ENCODE measurements around the gene THBS2.
"Not testable (repeated sequence)": the region's sequence is repeated elsewhere in the genome, so short reads cannot be mapped to it uniquely, and the experiment has no call there.

THBS2 gene

DNA sequence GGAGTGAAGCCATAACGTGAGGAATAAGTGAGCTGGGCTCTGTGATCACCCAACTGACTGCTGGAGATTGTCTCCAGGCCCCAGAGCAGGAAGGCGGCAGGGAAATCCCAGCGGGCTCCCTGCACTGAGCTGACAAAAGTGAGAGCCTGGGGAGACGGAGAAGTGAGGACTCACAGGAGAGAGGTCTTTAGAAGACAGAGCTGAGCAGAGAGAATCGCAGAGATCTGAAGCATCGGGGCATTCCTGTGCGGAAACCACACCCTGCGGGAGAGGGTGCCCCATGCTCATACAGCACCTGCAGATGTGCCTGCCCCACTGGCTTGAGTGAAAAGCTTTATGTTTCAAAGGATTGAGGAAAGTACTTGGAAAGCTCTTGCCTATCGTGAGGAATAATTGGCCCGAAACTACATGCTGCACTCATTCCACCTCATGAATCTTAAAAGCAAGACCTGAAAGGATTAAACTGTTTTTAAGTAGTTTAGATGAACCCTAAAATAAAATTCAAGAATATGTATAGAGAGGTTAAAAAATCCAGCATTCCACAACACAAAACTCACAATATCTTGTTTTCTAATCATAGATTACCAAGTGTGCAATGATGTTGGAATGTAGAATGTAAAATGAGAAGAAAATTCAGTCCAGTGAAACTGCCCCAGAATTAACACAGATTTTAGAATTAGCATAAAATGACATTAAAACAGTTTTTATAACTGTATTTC is 17.7 kb upstream of the THBS2 start:
- no peak for DNase-seq

DNA sequence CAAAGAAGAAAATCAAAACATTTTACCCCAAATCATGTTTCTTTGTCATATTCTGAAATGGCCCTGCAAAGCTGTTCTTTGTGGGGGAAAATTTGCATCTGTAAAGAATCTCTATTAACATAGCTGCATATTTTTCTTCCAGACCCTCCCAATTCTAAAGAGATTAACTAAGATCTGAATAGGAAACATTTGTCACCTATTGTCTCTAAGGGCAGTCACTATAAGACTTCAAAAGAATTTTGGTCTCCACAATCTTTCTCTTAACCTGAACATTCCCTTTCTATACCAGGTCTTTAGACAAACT is 16.4 kb upstream of the THBS2 start:
- not testable (repeated sequence) for DNase-seq

DNA sequence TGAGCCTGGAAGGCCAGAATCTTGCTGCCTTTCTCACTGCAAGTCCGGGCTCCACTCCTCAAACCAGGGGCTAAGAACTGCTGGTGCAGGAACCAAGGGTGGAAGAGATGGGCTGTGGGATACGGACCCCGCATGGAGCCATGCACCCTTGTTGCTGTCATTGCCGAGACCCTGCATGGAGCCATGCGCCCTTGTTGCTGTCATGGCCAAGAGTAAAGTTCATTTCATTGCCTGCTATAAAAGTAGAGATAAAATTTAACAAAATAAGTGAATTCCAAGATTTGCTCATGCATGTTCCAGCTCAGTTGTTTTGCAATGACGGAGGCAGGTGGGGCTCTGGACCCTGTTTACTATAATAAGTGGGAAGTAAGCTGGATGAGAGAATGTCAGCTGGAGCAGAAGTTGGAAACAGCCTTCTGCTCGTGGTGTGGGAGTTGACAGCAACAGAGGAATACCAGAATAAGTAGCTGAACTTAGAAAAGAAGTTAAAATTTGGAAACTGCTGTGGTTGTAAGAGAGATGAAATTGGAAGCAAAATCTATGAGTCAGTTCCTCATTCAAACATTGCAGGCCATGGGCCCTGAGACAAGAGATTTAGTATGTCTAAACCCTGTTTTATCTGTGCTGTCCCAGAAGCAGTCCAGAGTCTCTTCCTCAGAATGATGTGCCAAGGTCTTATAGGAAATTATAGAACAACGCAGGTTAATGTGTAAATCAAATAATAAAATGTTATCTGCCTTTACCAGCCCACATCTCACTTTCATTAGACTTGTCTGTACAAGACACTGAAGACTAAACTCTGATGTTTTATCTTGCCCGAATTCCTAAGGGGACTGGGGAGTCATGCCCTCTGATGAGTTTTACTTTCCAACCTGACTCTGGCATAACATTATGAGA is 15.8 kb upstream of the THBS2 start:
- DNase-seq, result no peak

DNA sequence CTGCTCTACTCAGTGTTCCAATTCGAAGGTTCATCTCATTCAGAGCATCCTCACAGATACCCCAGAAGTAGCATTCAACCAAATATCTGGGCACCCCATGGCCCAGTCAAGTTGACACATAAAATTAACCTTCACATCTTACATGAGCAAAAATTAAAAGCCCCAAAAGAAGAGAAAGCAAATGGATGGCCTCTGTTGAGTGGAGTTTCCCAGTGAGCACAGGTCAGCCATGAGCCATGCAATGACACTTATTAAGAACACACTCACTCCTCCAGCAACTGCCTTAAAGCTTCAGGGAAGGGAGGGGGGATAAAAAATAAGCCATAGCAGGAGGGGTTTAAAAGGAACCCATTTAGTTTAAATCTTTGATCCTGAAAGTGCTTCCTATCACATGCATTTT is 14.6 kb upstream of the THBS2 start:
- no peak for DNase-seq

DNA sequence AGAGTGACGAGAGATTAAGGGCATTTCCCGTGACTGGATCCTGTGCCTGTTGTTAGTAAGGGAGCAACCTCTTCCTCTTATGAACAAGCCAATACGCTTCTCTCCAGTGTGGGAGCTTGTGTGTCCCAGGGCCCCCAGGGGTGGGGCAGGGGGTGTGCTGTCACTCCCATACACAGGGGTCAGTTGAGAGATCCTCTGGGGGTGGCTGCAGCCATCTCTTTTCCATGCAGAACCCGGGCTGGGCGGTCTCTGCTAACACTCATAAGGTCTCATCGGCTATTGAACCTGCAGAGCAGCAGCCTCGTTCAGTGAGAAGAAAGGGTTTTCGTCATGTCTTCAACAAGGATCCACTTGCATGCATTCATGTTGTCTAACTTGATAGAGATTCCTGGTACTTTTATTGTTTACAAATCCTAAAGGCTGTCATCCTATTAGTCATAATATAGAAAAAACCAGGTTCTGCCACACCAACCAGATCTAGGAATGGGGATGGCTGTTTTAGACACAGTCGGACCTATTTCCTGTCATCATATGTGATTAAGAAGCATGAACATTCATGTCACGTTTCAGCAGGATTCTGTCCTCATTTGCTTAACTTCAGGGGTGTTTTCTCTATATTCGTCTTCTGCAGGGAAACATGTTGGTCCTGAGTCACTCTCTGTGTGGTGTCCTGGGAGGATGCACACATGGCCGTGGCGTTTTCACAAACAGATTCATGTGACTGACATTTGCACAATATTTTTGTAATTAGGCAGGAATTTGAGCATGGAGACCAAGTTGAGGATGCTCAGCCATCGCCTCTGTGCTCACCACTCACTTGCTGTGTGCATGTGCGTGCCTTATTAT is 13.3 kb upstream of the THBS2 start:
- no peak for DNase-seq

DNA sequence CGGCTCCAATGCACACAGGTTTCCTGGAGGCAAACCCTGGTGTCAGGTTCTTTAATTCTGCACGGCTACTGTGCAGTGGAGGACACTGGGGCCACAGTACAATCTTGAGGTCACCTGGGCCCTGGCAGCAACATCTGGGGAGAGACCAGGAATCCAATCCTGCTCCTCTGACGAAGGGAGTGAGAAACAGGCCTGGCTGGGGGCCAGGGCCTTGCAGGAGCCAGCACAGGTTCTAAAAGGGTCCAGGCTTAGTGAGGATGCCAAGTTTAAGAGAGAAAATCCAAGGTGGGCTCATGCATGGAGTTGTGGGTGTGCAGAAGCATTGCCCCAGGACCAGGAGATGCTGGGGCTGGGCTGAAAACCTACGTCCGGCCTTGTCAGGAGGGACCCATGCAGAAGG is 12.6 kb upstream of the THBS2 start:
- no peak for DNase-seq

DNA sequence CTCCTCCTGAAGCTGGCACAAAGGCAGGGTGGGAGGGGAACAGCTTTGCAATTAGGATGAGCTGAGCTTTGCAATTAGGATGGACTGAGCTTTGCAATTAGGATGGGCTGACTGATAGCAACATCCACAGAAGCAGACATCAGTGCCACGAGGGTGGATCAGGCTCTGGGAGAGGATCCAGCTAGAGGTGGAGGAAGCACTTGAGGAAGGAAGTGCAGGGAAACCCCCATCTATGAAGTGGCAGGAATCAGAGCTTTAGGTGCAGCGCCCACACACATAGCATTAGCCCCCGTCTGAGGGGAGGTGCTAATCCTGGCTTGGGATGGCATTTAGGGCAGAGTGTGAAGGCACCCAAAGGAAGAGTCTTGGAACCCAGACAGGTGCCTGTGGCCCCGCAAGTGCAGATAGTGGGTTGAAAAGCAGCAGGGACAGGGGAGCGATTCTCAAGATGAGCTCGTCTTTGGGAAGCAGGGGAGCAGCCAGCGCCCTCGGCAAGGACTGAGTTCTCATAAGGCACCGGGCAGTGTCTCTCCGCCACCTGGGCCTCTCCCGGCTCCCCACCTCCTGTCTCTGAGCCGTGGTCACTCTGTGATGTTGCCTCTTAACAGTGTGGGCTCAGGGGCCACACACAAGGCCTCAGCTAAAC is 12.0 kb upstream of the THBS2 start:
- no peak for DNase-seq

DNA sequence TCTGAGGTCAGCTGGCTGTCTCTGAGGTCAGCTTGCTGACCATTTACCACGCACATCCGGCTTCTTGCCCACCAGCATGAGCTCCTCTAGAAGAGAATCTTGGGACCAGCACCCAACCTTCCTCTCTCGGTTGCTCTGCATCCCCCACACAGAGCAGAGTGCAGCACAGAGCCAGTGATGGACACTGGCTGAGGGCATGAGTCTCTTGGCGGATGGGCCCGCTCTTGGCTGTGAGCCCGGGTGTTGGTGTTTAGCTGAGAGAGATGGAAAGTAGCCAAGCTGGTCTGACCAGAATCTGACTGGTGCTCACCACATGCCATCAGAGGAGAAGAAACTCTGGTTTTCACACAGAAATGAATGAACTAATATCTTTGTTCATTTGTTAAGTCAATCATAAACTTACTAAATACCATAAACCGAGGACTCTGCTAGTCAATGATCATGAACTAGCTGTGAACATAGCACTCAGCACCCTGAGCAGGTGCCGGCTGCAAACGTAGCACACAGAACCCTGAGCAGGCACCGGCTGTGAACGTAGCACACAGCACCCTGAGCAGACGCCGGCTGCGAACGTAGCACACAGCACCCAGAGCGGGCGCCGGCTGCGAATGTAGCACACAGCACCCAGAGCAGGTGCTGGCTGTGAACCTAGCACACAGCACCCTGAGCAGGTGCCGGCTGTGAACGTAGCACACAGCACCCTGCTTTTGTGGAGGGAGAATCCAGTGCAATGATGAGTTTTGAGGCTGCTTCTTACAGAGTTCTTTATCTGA is 10.4 kb upstream of the THBS2 start:
- no peak for DNase-seq

DNA sequence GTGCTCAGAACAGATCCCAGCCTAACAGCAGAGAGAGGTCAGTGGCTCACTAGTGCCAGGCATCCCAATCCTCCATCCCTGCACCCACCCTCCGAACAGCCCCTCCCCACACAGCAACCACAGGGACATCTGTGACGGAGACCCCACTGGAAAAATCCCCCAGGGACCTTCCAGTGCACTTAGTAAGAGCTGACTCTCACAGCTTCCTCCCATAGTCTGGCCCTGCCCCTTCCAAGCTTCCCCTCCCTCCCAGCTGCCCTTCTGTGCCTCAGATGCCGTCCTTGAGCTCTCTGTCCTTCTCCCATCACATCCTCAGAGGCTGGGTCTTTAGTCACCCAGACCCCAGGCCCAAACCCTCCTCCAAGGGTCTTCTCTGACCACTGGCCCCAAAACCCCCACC is 9.7 kb upstream of the THBS2 start:
- no peak for DNase-seq

DNA sequence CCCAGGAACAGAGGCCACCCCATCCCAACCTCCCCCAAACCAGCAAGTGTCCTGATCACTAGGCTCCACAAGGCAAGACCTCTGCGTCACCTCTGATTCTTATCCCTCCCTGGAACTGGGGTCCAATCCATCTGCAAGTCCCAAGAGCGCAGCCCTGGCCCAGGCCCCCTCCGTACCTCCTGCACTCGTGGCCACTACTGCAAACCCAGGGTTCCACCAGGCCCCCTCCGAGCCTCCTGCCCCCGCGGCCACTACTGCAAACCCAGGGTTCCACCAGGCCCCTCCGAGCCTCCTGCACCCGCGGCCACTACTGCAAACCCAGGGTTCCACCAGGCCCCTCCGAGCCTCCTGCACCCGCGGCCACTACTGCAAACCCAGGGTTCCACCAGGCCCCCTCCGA is 9.0 kb upstream of the THBS2 start:
- DNase-seq, result not testable (repeated sequence)

DNA sequence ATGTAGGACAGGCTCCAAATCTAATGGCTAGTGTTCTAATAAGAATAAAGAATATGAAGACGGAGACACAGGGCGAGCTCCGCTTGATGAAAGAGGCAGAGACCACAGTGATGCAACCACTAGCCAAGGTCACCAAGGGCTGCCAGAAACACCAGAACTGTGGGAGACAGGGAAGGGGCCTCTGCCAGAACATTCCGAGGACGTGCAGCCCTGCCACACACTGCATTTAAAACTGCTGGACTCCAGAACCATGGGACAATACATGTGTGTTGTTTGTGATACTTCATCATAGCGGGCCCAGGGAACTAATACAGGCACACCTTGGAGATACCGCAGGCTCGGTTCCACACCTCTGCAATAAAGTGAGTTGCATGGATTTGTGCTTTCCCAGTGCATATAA is 2.9 kb upstream of the THBS2 start:
- no peak for DNase-seq

DNA sequence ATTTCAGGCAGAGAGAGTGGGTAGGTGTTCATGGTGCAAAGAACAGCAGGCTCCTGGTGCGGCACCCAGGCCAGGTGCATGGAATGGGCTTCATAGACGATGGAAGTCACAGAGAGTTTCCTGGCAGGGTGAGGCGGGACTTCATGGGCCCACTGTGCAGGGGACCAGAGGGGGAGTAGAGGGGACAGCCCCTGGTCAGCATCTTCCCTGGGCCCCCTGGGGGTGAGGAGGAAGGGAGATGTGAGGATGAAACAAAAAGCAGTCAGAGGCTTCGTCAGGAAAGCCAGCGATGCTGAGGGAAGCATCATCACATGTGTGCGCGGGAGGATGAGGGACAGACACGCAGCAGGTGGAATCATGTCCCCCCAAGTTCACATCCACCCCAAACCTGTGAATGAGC is 2.4 kb upstream of the THBS2 start:
- DNase-seq, result no peak

DNA sequence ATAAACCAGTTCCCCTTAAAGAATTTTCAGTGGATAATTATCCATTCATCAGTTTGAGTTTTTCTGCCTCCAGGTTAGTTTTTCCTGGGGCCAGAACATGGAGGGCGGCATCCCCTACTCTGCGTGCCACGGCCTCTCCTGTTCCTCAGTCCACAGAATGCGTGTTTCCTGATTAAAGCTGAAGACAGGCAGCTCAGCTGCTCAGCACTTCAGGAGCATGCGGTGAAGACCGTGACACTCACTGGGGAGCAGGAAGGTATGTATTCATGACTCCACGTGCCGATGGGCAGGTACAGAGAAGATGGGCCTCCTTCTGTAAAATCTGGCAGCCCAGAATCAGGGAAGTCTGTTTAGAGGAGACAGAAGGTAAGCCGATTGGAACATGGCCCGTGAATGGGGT is 2.0 kb upstream of the THBS2 start:
- DNase-seq, result no peak

DNA sequence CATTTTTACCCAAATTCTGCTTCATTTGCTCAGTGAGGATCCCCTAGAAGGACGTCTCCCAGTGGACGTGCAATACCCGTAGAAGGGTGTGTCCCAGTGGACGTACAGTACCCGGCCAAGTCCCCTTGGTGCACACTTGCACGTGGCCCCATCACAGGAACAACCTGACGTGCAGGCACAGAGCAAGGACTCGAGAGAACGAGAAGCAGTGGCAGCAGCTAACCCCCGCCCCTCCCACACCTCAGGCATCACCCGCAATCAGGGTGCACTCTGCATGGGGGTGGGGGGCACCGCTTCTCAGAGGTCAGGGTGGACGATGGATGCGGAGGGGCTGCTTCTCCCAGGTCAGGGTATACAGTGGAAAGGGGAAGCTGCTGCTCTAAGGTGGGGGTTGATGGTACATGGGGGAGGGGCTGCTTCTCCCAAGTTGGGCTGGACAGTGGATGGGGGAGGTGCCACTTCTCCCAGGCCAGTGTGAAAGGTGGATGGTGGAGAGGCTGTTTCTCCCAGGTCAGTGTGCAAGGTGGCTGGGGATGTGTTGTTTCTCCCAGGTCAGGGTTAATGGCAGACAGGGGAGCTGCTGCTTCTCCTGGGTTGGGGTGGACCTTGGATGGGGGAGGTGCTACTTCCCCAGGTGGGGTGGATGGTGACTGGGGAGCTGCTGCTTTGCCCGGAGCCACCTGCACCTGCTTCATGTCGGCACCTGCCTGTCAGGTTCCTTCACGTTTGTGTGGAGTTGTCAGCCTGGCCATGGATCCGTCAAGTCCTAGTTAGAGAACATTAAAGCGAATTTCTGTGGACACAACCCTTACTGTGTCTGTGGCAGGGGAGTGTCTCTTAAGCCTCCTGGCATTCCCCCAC is 1.0 kb upstream of the THBS2 start:
- no peak for DNase-seq

DNA sequence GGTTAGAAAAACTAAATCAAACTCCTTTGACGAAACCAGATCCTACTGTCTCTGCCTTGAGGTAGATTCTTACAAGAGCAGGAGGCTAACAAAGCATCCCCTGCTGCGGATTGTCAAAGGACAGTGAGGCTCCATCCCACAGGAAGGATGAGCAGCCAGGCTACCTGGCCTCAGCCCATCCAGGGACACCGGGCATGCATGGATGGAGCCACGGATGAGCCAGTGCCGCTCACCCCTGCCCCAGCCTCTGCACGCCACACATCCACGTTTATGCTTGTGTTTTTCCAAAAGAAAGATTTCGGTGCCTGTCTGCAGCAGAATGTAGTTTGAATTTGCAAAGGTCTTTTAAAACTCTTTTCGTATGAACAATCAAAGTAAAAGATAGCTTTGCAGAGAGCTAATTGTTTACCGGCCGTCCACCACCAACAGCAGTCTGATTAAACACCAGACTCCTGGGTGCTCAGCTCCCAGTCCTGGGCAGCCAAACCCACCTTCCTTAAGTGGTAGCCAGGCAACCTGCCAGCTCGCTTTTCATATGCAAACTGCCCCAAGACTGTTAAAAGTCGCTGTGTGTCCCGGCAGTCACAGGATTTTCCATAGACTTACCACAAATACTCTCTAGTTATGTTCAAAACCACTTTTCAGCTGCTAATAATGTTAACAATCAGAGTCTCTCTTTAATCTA is 999 bp downstream of the THBS2 start:
- no peak for DNase-seq

DNA sequence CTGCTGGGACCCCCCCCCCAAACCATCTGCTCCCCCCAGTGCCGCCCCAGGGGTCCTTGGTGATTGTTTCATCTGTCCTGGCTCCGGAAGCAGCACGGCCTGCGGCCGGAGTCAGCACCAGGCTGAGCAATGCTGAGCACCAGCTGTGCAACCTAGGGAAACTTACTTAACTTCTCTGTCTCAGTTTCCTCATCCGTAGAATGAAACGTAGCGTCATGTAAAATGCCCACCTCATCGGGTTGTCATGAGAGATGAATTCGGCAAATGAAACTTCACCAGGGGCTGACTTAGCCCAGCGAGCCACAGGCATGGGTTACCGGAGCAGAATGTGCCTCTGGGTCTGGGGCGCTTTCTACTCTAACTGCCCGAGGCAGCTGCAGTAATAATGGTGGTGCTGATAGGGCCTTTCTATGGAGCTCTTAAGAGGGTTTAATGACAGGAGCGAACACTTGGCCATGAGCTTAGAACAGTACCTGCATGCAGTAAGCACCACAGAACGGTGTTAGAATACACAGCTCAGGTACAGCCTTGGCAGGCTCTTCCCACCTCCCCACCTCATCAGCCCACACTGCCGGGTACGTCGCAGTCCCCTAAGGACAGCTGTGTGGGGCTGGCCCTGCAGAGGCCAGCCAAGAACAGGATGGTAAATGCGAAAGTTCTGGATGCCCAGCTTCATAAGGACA is 1.7 kb downstream of the THBS2 start:
- no peak for DNase-seq

DNA sequence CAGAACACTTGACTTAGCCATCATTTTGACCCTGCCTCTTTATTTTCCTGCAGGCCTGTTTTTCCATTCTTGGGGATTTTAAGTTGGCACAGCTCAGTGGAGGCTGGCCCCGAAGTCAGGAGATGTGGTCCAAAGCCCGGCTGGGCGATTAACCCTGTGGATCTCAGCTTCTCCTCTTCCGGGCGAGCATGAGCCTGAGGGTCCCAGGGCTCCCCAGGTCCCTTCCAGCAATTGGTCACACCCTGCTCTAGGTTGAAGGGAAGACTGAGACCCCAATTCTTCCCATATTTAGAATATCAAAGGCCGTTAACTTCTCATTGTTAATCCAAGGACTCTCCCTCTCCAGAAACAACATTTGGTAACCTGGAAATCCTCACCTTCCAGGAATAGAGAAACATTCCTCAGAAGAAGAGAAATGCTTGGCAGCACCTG is 2.3 kb downstream of the THBS2 start:
- DNase-seq, result no peak

DNA sequence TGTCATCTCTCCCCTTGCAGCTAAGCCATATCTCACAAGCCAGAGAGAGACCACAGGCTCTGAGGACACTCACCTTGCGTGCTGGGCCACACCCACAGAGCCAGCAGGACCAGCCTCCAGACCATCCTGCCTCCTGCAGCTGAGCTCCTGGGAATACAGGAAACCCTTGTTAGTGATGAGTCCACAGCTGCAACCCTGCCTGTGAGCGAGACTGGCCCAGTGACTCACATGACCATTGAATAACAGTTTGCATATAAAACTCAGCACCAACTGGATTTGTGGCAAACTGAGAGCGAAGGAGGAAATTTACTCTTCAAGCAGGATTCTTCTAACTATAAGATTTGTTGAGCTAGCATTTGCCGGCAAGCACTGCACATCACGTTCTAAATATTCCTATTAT is 3.0 kb downstream of the THBS2 start:
- DNase-seq, result no peak

DNA sequence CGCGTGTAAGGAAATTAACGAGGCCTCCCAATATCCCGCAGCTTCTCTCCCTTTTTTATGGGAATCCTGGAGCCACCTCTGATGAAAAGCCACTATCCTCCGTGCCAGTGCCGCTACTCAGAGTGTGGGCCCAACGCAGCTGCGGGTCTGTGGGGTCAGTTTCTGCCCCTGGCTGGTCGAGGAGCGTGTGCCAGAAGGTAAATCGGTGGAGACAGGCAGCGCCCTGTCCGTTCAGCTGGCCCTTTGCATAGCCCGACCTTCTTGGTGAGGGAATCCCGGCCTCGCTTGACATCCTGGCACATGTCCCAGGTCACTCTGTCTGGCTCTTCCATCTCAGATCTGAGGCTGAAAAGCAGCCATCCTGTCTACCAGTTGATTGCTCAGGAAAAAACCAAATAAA is 4.6 kb downstream of the THBS2 start:
- no peak for DNase-seq

DNA sequence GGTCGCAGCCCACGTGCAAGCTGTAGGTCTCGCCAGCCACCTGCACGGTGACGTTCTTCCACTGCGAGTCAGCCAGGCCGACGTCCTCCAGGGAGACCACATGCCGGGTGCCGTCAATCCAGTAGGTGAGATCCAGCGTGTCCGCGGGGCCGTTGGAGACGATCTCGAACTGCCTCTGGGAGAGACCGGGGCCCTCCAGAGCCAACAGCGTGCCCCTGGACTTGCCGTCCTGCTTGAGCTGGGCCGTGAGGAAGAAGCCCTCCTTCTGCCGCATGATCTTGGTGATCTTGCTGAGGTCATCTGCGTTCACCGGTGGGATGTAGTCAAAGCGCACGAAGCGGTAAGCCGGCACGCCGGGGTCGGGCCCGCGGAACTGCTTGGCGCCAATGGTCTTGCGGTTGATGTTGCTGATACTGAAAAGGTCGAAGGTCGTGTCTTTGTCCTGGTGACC is 5.1 kb downstream of the THBS2 start:
- DNase-seq, result no peak

Data from activated naive CD4-positive, alpha-beta T cell treated with Interleukin-2 at 50 U/mL for 16 hours (primary cell).